Airway epithelial cell (primary cell): ENCODE results near the gene THUMPD2. TPM values are rescaled to one million over a fixed set of nuclear protein-coding genes. Genes with fewer than 3 reads are reported as not detected.

ENCODE experiments used
- total RNA-seq: library from RNA; depleted of rRNA; stranded (reverse); fragments of >200 nt; gene quantifications from 2 replicates; pipeline ENCODE4 v1.2.3, GENCODE V29; 2015

THUMPD2 gene, protein sequence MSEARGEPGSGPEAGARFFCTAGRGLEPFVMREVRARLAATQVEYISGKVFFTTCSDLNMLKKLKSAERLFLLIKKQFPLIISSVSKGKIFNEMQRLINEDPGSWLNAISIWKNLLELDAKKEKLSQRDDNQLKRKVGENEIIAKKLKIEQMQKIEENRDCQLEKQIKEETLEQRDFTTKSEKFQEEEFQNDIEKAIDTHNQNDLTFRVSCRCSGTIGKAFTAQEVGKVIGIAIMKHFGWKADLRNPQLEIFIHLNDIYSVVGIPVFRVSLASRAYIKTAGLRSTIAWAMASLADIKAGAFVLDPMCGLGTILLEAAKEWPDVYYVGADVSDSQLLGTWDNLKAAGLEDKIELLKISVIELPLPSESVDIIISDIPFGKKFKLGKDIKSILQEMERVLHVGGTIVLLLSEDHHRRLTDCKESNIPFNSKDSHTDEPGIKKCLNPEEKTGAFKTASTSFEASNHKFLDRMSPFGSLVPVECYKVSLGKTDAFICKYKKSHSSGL
- total RNA-seq, result 6.0 and 9.1 TPM in 2 replicates

GRCh38 chr2:39778775-39779340 lies at the start of gene THUMPD2:
Gene THUMPD2, minus strand, starts transcription at chr2:39779258. Its CDS starts 19 bp downstream, at chr2:39779239.

Other genes with a start within 250 kb of the THUMPD2 start
- 0.21 and 0.56 TPM in 2 replicates for gene TMEM178A, start 113.3 kb downstream of the THUMPD2 start, total RNA-seq